ENCODE results near the gene TMEM38A. TPM values are rescaled to one million over a fixed set of nuclear protein-coding genes. Genes with fewer than 3 reads are reported as not detected.

Gene TMEM38A
- total RNA-seq, 1 donor from 2014 or later: 3.5 TPM

- no peak for DNase-seq (ENCODE audit: low read depth)
- no peak for TF ChIP-seq CTCF (conservative IDR thresholded peaks at IDR 0.05; ENCODE audit: low read depth, low read length)
- no peak overlapping the region for H3K4me3 ChIP-seq (ENCODE audit: low read depth, low read length)
These were observed 29.5 kb upstream of the TMEM38A start for GRCh38 chr19:16631465-16631864.

- no peak overlapping the region for H3K4me3 ChIP-seq (ENCODE audit: low read depth, low read length)
- no peak for DNase-seq (ENCODE audit: low read depth)
- TF ChIP-seq CTCF (conservative IDR thresholded peaks at IDR 0.05; ENCODE audit: low read depth, low read length): no peak
These were observed 23.4 kb upstream of the TMEM38A start for GRCh38 chr19:16637535-16637934.

GRCh38 chr19:16638666-16639065 is 22.3 kb upstream of the TMEM38A start:
- no peak overlapping the region for H3K4me3 ChIP-seq (ENCODE audit: low read depth, low read length)
- no peak for DNase-seq (ENCODE audit: low read depth)
- TF ChIP-seq CTCF (conservative IDR thresholded peaks at IDR 0.05; ENCODE audit: low read depth, low read length): no peak

- DNase-seq (ENCODE audit: low read depth): no peak
- no peak for TF ChIP-seq CTCF (conservative IDR thresholded peaks at IDR 0.05; ENCODE audit: low read depth, low read length)
- no peak overlapping the region for H3K4me3 ChIP-seq (ENCODE audit: low read depth, low read length)
These were observed 20.0 kb upstream of the TMEM38A start for GRCh38 chr19:16640951-16641350.

GRCh38 chr19:16641695-16642094 is 19.2 kb upstream of the TMEM38A start:
- H3K4me3 ChIP-seq (ENCODE audit: low read depth, low read length): no peak overlapping the region
- DNase-seq (ENCODE audit: low read depth): no peak
- no peak for TF ChIP-seq CTCF (conservative IDR thresholded peaks at IDR 0.05; ENCODE audit: low read depth, low read length)

GRCh38 chr19:16645140-16645539 is 15.8 kb upstream of the TMEM38A start:
- DNase-seq (ENCODE audit: low read depth): no peak
- no peak overlapping the region for H3K4me3 ChIP-seq (ENCODE audit: low read depth, low read length)
- TF ChIP-seq CTCF (conservative IDR thresholded peaks at IDR 0.05; ENCODE audit: low read depth, low read length): no peak

GRCh38 chr19:16649734-16650133 is 11.2 kb upstream of the TMEM38A start:
- no peak for DNase-seq (ENCODE audit: low read depth)
- TF ChIP-seq CTCF (conservative IDR thresholded peaks at IDR 0.05; ENCODE audit: low read depth, low read length): no peak
- no peak overlapping the region for H3K4me3 ChIP-seq (ENCODE audit: low read depth, low read length)
